ENCODE measurements around the gene DYDC2. TPM values are rescaled to one million over a fixed set of nuclear protein-coding genes. Genes with fewer than 3 reads are reported as not detected.

DYDC2 gene
- total and polyA plus RNA-seq, 2 experiments from 2014 or later, result 8.1 to 9.0 TPM

DNA sequence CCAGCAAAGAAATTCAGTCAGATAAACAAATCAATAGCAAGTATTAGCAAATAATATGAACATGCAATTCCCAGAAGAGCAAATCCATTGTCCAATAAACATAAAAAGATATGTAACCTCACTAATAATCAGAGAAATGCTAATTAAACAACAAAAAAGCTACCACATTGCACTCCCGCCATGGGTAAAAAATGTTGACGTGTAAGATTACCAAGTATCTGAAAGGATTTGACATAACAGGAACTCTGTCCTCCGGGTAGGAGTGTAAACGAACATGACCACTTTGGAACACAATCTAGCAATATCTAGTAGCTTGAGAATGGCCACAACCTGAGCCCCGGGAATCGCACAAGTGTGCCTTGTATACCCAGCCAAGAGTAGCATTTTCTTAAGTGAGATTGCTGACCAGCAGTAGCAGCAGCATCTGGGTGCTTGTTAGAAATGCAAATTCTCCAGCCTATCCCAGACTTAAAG lies 31.7 kb upstream of the DYDC2 start:
- H3K27ac Mint-ChIP-seq, result no peak overlapping the region
- H3K36me3 Mint-ChIP-seq (ENCODE audit: low read depth), result no peaks in the 10 kb centered on the region
- DNase-seq (ENCODE audit: low spot score) (peak; percentile 34), ATAC-seq (peak; percentile 54; the same call in 2 of the 3 replicates)
- H3K4me1 Mint-ChIP-seq, result peaks cover 4% of the 10 kb centered on the region; the same call in 2 of the 3 replicates
- H3K27me3 ChIP-seq (ENCODE audit: insufficient read depth), result no peaks in the 10 kb centered on the region
- no peaks in the 10 kb centered on the region for H4K20me1 ChIP-seq (replicated peaks; ENCODE audit: insufficient read depth)
- H3K27me3 Mint-ChIP-seq (ENCODE audit: insufficient read depth, low read depth, poor library complexity), result no peaks in the 10 kb centered on the region
- H3K4me3 Mint-ChIP-seq, result no peak overlapping the region
- no peak overlapping the region for H3K4me2 ChIP-seq
- peak overlapping the region; percentile 35 for H2AFZ ChIP-seq
- H3K4me1 ChIP-seq (ENCODE audit: insufficient read depth), result peaks cover 8% of the 10 kb centered on the region
- no peak overlapping the region for H3K4me3 ChIP-seq
- TF ChIP-seq JUNB (IDR thresholded peaks at IDR 0.05; ENCODE audit: unreplicated experiment), result no peak
- TF ChIP-seq EZH2 (IDR thresholded peaks at IDR 0.05; ENCODE audit: low read depth, unreplicated experiment), result no peak
- no peak for TF ChIP-seq STAT1 (IDR thresholded peaks at IDR 0.05; ENCODE audit: unreplicated experiment)
- TF ChIP-seq, protein P1, sequence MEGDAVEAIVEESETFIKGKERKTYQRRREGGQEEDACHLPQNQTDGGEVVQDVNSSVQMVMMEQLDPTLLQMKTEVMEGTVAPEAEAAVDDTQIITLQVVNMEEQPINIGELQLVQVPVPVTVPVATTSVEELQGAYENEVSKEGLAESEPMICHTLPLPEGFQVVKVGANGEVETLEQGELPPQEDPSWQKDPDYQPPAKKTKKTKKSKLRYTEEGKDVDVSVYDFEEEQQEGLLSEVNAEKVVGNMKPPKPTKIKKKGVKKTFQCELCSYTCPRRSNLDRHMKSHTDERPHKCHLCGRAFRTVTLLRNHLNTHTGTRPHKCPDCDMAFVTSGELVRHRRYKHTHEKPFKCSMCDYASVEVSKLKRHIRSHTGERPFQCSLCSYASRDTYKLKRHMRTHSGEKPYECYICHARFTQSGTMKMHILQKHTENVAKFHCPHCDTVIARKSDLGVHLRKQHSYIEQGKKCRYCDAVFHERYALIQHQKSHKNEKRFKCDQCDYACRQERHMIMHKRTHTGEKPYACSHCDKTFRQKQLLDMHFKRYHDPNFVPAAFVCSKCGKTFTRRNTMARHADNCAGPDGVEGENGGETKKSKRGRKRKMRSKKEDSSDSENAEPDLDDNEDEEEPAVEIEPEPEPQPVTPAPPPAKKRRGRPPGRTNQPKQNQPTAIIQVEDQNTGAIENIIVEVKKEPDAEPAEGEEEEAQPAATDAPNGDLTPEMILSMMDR (conservative IDR thresholded peaks at IDR 0.05; ENCODE audit: low read depth in 2 of 2), result no peak
- no peak for TF ChIP-seq NANOG (IDR thresholded peaks at IDR 0.05; ENCODE audit: borderline replicate concordance)
- TF ChIP-seq, protein P2, sequence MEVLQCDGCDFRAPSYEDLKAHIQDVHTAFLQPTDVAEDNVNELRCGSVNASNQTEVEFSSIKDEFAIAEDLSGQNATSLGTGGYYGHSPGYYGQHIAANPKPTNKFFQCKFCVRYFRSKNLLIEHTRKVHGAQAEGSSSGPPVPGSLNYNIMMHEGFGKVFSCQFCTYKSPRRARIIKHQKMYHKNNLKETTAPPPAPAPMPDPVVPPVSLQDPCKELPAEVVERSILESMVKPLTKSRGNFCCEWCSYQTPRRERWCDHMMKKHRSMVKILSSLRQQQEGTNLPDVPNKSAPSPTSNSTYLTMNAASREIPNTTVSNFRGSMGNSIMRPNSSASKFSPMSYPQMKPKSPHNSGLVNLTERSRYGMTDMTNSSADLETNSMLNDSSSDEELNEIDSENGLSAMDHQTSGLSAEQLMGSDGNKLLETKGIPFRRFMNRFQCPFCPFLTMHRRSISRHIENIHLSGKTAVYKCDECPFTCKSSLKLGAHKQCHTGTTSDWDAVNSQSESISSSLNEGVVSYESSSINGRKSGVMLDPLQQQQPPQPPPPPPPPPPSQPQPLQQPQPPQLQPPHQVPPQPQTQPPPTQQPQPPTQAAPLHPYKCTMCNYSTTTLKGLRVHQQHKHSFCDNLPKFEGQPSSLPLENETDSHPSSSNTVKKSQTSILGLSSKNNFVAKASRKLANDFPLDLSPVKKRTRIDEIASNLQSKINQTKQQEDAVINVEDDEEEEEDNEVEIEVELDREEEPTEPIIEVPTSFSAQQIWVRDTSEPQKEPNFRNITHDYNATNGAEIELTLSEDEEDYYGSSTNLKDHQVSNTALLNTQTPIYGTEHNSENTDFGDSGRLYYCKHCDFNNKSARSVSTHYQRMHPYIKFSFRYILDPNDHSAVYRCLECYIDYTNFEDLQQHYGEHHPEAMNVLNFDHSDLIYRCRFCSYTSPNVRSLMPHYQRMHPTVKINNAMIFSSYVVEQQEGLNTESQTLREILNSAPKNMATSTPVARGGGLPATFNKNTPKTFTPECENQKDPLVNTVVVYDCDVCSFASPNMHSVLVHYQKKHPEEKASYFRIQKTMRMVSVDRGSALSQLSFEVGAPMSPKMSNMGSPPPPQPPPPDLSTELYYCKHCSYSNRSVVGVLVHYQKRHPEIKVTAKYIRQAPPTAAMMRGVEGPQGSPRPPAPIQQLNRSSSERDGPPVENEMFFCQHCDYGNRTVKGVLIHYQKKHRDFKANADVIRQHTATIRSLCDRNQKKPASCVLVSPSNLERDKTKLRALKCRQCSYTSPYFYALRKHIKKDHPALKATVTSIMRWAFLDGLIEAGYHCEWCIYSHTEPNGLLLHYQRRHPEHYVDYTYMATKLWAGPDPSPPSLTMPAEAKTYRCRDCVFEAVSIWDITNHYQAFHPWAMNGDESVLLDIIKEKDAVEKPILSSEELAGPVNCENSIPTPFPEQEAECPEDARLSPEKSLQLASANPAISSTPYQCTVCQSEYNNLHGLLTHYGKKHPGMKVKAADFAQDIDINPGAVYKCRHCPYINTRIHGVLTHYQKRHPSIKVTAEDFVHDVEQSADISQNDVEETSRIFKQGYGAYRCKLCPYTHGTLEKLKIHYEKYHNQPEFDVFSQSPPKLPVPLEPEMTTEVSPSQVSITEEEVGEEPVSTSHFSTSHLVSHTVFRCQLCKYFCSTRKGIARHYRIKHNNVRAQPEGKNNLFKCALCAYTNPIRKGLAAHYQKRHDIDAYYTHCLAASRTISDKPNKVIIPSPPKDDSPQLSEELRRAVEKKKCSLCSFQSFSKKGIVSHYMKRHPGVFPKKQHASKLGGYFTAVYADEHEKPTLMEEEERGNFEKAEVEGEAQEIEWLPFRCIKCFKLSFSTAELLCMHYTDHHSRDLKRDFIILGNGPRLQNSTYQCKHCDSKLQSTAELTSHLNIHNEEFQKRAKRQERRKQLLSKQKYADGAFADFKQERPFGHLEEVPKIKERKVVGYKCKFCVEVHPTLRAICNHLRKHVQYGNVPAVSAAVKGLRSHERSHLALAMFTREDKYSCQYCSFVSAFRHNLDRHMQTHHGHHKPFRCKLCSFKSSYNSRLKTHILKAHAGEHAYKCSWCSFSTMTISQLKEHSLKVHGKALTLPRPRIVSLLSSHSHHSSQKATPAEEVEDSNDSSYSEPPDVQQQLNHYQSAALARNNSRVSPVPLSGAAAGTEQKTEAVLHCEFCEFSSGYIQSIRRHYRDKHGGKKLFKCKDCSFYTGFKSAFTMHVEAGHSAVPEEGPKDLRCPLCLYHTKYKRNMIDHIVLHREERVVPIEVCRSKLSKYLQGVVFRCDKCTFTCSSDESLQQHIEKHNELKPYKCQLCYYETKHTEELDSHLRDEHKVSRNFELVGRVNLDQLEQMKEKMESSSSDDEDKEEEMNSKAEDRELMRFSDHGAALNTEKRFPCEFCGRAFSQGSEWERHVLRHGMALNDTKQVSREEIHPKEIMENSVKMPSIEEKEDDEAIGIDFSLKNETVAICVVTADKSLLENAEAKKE (CRISPR knock-in tag; IDR thresholded peaks at IDR 0.05), result no peak
- TF ChIP-seq POLR2AphosphoS5 (IDR thresholded peaks at IDR 0.05; ENCODE audit: low read depth), result no peak
- TF ChIP-seq ZNF114 (CRISPR knock-in tag; IDR thresholded peaks at IDR 0.05), result no peak
- TF ChIP-seq, protein P3, sequence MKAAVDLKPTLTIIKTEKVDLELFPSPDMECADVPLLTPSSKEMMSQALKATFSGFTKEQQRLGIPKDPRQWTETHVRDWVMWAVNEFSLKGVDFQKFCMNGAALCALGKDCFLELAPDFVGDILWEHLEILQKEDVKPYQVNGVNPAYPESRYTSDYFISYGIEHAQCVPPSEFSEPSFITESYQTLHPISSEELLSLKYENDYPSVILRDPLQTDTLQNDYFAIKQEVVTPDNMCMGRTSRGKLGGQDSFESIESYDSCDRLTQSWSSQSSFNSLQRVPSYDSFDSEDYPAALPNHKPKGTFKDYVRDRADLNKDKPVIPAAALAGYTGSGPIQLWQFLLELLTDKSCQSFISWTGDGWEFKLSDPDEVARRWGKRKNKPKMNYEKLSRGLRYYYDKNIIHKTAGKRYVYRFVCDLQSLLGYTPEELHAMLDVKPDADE (IDR thresholded peaks at IDR 0.05), result no peak
- TF ChIP-seq ZNF331 (CRISPR knock-in tag; IDR thresholded peaks at IDR 0.05; ENCODE audit: low read depth), result no peak
- no peak for TF ChIP-seq CREB1 (CRISPR knock-in tag; IDR thresholded peaks at IDR 0.05; ENCODE audit: low read depth)
- TF ChIP-seq, protein P4, sequence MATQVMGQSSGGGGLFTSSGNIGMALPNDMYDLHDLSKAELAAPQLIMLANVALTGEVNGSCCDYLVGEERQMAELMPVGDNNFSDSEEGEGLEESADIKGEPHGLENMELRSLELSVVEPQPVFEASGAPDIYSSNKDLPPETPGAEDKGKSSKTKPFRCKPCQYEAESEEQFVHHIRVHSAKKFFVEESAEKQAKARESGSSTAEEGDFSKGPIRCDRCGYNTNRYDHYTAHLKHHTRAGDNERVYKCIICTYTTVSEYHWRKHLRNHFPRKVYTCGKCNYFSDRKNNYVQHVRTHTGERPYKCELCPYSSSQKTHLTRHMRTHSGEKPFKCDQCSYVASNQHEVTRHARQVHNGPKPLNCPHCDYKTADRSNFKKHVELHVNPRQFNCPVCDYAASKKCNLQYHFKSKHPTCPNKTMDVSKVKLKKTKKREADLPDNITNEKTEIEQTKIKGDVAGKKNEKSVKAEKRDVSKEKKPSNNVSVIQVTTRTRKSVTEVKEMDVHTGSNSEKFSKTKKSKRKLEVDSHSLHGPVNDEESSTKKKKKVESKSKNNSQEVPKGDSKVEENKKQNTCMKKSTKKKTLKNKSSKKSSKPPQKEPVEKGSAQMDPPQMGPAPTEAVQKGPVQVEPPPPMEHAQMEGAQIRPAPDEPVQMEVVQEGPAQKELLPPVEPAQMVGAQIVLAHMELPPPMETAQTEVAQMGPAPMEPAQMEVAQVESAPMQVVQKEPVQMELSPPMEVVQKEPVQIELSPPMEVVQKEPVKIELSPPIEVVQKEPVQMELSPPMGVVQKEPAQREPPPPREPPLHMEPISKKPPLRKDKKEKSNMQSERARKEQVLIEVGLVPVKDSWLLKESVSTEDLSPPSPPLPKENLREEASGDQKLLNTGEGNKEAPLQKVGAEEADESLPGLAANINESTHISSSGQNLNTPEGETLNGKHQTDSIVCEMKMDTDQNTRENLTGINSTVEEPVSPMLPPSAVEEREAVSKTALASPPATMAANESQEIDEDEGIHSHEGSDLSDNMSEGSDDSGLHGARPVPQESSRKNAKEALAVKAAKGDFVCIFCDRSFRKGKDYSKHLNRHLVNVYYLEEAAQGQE (IDR thresholded peaks at IDR 0.05; ENCODE audit: unreplicated experiment), result no peak
- H3F3A ChIP-seq (replicated peaks; ENCODE audit: low read depth), result no peaks in the 10 kb centered on the region
- no peaks in the 10 kb centered on the region for H3K9me3 Mint-ChIP-seq
- no peaks in the 10 kb centered on the region for H3K36me3 ChIP-seq (ENCODE audit: insufficient read depth)
- H3K79me2 ChIP-seq (replicated peaks; ENCODE audit: insufficient read depth), result no peaks in the 10 kb centered on the region
- no peak overlapping the region for H3K27ac ChIP-seq (ENCODE audit: low read depth)
- peaks cover 2% of the 10 kb centered on the region; the same call in 1 of the 2 replicates for H3K9me2 ChIP-seq (ENCODE audit: insufficient read depth)
